HUES48 (cell line): ENCODE results near the gene AGXT.

Experiments used
- H3K27ac ChIP-seq: one replicate; pipeline ENCODE4 v1.7.0; 2013; ENCODE audit warnings: low read depth, low read length, inconsistent platforms
- H3K27me3 ChIP-seq: 2 replicates; pipeline ENCODE4 v1.6.1; 2013; ENCODE audit warnings: mild to moderate bottlenecking, low read length; ENCODE audit not compliant: control insufficient read depth, insufficient read depth
- H3K36me3 ChIP-seq: 2 replicates; pipeline ENCODE4 v1.6.1; 2013; ENCODE audit warnings: low read length; ENCODE audit not compliant: control insufficient read depth, insufficient read depth
- H3K4me1 ChIP-seq: 2 replicates; pipeline ENCODE4 v1.6.1; 2013; ENCODE audit warnings: mild to moderate bottlenecking, low read length; ENCODE audit not compliant: control insufficient read depth, insufficient read depth
- H3K4me3 ChIP-seq: 2 replicates; pipeline ENCODE4 v1.5.1; 2013; ENCODE audit warnings: mild to moderate bottlenecking, low read depth, low read length
- H3K9ac ChIP-seq: 2 replicates; pipeline ENCODE4 v1.6.1; 2013; ENCODE audit warnings: mild to moderate bottlenecking, low read depth, low read length, moderate library complexity
- H3K9me3 ChIP-seq: 2 replicates; pipeline ENCODE4 v1.6.1; 2013; ENCODE audit warnings: low read length; ENCODE audit not compliant: control insufficient read depth, insufficient read depth

The AGXT gene

DNA sequence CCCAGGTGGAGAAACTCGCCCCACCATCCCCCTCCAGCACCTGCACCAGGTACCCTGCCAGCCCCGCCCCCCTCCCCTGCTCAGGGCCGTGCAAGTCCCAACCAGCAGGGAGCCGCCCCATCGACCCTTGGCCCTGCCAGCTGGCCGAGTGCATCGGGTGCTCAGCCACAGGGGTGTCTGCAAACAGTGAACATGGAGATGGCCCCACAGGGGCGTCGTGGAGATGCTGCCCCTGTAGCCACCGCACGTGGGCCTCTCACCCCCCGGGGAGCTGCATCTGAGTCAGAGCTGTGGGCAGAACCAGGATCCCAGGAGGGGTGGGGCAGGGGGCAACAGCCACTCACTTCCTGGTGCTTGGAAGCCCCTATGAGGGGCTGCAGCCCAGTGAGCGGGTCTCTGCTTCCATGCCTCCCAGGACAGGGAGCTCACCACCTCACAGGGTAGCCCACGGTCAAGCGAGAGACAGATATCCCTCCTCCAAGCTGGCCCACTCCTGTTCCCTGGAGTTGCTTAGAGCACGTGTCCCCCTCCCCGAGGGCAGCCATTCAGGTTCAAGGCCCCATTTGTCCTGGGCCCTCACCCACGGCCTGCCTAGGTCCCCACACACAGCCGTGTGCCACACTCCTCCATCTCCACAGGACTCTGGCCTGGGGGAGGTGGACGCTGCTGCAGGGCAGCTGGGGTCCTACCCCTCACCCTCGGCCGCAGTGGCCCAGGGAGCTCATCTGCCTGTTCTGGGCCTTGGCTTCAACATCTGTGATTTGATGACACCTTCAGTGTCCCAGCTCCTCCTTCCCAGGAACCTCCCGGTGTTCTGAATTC lies 28.5 kb downstream of the AGXT start:
- no peak overlapping the region for H3K27ac ChIP-seq
- no peak overlapping the region for H3K4me3 ChIP-seq

DNA sequence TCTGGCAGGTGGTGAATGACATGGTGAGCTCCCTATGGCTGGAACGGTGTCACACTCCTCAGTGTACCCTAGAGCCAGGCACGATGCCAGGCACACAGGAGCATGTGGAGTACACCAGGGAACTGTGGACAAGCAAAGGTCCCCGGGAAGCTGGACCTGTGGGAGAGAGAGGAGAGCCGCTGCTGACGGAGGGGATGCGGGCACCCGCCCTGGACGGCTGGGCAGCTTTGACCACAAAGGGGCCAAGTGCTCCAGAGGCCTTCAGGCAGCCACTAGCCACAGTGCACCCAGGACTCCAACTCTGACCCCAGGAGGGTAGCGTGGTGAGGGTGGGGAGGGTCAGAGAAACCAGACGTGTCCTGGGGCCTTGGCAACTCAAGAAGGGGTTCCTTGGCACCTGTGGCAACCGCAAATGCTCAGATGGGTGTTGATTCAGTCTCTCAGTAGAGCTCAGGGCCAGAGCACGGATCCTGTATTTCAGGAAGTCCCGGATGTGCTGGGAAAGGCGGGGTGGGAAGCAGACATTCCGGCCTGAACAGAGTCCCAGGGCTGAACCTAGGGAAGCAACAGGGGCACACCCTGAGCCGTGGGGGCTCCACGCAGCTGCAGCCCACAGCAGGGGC lies 29.6 kb downstream of the AGXT start:
- H3K27me3 ChIP-seq = no peaks in the 10 kb centered on the region
- no peak overlapping the region for H3K4me3 ChIP-seq
- no peak overlapping the region for H3K27ac ChIP-seq
- H3K9me3 ChIP-seq = no peaks in the 10 kb centered on the region
- no peaks in the 10 kb centered on the region for H3K4me1 ChIP-seq
- H3K36me3 ChIP-seq = no peaks in the 10 kb centered on the region
- no peak overlapping the region for H3K9ac ChIP-seq

More for the DNA sequence above, 28.5 kb downstream of the AGXT start:
- Histone ChIP-seq H3K9me3 (no peaks in the 10 kb centered on the region), H3K27me3 (no peaks in the 10 kb centered on the region), H3K9ac (no peak overlapping the region), H3K4me1 (no peaks in the 10 kb centered on the region), H3K36me3 (no peaks in the 10 kb centered on the region)

DNA sequence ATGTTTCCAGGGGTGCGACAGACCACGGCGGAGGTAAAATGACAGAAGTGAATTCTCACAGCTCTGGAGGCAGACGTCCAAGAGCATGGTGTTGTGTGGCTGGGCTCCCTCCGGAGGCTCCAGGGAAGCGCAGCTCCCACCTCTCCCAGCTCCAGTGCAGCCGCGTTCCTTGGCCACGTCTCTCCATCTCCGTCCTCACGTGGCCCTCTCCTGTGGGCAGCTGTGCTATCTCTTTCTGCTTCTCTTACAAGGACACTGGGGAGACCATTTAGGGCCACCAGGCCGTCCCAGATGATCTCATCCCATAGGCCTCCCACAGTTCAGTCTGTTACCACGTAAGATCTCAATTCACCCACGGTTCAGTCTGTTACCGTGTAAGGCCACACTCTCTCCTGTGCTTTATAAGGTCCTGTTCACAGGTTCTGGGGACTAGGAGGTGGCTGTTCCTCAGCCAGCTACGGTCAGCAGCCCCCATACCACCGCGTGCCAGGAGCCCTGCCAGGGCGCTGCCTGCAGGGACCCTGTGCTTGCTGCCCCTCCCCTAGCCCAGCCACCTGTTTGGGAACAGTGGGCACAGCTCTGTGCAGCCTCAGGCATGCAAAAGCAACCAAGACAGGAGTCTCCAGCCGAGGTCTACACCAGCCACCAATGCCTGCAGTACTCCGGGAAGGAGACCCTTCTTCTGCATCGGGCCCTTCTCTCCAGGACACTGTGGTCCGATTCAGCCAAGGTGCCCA lies 30.3 kb downstream of the AGXT start:
- no peaks in the 10 kb centered on the region for H3K27me3 ChIP-seq
- H3K27ac ChIP-seq = no peak overlapping the region
- no peak overlapping the region for H3K4me3 ChIP-seq
- no peaks in the 10 kb centered on the region for H3K4me1 ChIP-seq
- H3K9me3 ChIP-seq = no peaks in the 10 kb centered on the region
- no peak overlapping the region for H3K9ac ChIP-seq
- no peaks in the 10 kb centered on the region for H3K36me3 ChIP-seq

DNA sequence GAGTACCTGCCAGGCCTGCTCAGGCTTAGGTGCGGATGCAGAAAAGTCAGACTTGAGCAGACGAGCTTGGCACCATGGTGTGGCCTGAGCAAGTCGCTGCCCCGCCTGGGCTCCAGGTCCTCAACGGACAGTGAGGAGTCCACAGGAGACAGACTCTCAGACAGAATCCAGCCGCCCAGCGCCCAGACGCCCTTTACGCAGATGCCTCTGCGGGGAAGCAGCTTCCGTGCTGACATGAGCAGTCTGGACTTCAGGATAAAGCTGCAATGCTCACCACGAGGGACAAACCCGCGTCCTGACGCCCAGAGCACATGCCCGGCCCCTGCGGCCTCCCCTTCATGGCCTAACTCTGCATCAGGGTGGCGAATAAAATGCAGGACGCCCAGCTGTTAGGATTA lies 30.8 kb downstream of the AGXT start:
- Histone ChIP-seq H3K36me3 (no peaks in the 10 kb centered on the region), H3K9ac (no peak overlapping the region), H3K27ac (no peak overlapping the region), H3K27me3 (no peaks in the 10 kb centered on the region), H3K9me3 (no peaks in the 10 kb centered on the region), H3K4me3 (no peak overlapping the region), H3K4me1 (no peaks in the 10 kb centered on the region)

DNA sequence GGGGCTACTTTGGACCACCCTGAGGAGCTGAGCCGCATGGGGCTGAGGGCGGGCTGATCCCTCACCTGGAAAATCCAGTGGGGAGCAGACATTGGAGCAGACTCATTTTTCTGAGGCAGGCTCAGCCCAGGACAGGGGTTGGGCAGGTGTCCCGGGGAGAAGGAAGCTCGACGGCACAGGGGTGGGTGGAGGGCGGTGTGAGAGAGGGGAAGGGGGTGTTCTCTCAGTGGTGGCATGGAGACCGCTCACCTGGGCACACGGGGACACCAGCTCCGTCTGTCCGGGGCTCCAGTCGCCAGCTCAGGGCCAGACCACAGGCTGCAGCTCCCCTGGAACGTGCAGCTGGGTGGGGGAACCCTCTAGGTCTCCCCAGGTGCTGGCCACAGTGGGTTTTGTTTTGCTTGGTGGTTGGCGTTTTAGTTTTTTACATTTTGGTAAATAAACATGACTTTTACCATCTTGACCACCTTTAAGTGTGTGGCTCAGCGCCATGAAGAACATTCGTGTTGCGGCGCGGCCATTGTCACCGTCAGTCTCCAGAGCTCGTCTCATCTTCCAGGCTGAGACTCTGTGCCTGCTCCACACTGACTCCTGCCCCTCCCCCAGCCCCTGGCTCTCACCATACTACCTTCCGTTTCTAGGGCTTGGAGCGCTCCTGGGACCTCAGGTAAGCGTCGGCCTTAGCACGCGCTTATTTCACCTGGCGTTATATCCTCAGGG lies 31.7 kb downstream of the AGXT start:
- no peak overlapping the region for H3K9ac ChIP-seq
- no peaks in the 10 kb centered on the region for H3K9me3 ChIP-seq
- H3K27me3 ChIP-seq = no peaks in the 10 kb centered on the region
- H3K36me3 ChIP-seq = no peaks in the 10 kb centered on the region
- no peak overlapping the region for H3K27ac ChIP-seq
- H3K4me1 ChIP-seq = no peaks in the 10 kb centered on the region
- no peak overlapping the region for H3K4me3 ChIP-seq

DNA sequence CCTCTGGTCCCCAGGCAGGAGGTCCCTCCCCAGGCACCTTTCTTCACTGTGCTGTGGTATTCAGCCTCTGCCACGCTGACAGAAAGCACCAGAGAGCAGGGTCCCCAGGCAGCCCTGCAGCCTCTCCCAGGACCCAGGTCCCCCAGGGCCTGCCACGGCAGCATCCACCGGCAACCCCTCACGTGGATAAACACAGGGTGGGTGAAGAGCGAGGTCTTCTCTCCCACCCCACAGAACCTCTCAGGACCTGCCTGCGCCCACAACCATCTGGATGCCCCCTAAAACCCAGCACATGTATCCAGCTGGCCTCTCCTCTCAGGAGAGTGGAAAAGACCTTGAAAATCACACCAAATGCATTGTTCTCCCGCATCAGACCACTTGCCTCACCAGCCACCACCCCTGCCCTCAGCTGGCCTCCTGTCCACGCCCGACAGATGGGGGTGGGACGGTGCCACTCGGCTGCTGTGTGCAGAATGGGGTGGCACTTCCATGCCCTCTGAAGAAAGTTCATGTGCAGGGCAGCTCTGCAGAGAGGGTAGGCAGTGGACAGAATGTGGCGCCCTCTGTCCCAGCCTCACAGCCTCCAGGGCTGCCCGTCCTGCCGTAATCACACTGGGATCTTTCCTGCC lies 33.5 kb downstream of the AGXT start:
- Histone ChIP-seq H3K4me1 (no peaks in the 10 kb centered on the region), H3K9me3 (no peaks in the 10 kb centered on the region), H3K9ac (no peak overlapping the region), H3K27me3 (no peaks in the 10 kb centered on the region), H3K4me3 (no peak overlapping the region), H3K27ac (no peak overlapping the region), H3K36me3 (no peaks in the 10 kb centered on the region)

DNA sequence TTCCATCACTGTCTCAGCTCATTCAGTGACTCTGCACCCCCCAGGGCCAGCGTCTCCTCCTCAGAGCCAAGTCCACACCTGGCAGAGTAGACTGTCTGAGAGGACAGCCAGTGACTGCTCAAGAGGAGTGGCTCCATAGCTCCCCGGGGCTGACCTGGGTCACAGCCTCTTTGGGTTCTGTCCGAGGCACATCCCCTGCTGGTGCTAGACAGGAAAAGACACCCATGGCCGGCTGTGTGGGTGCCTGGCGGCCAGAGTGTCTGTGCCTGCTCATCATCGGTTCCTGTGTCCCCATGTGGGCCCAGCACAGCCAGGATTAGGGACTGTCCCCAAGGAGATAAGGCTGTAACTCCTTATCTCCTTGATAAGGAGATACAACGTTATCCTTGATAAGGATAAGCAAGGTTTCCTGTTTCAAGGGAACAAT lies 34.0 kb downstream of the AGXT start:
- no peaks in the 10 kb centered on the region for H3K36me3 ChIP-seq
- no peaks in the 10 kb centered on the region for H3K9me3 ChIP-seq
- no peak overlapping the region for H3K4me3 ChIP-seq
- H3K9ac ChIP-seq = no peak overlapping the region
- H3K27me3 ChIP-seq = no peaks in the 10 kb centered on the region
- no peaks in the 10 kb centered on the region for H3K4me1 ChIP-seq
- H3K27ac ChIP-seq = no peak overlapping the region

DNA sequence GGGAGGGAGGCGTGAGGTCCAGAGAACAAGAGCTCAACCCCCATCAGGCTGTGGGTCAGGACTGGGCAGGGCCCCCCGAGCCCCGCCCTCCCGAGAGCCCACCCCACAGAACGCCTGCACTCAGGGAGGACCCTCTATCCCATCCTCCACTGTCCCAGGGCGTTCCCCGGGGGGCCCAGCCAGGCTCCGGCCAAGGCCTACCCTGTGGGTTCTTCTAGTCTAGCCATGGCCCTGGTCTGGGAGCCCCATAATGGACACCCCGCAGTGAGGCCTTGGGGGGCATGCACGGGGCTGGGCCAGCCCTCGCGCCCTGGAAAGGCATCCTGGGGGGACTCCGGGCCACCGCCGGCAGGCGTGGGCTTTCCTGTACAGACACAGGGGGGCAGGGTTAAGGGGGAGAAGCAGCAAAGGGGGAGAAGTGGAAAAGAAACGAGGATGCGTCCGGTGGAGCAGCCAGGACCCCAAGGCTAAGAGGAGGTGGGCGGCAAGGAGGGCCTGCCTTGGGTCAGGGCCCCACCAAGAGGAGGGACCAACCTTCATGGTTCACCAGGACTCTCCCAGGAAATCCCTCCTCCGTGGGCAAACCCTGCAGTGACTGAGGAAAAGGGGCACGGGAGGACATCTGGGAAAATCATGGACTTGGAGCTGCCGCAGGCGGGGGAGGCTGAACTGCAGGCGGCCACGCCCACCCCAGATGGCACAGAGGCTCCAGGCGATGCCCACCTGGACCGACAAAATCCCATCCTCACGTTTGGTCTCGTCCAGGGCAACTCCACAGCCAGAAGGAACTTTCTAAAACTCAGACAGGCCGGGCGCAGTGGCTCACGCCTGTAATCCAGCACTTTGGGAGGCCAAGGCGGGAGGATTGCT lies 34.8 kb downstream of the AGXT start:
- no peak overlapping the region for H3K9ac ChIP-seq
- H3K9me3 ChIP-seq = no peaks in the 10 kb centered on the region
- no peaks in the 10 kb centered on the region for H3K36me3 ChIP-seq
- H3K27ac ChIP-seq = no peak overlapping the region
- no peaks in the 10 kb centered on the region for H3K4me1 ChIP-seq
- H3K27me3 ChIP-seq = no peaks in the 10 kb centered on the region
- no peak overlapping the region for H3K4me3 ChIP-seq

DNA sequence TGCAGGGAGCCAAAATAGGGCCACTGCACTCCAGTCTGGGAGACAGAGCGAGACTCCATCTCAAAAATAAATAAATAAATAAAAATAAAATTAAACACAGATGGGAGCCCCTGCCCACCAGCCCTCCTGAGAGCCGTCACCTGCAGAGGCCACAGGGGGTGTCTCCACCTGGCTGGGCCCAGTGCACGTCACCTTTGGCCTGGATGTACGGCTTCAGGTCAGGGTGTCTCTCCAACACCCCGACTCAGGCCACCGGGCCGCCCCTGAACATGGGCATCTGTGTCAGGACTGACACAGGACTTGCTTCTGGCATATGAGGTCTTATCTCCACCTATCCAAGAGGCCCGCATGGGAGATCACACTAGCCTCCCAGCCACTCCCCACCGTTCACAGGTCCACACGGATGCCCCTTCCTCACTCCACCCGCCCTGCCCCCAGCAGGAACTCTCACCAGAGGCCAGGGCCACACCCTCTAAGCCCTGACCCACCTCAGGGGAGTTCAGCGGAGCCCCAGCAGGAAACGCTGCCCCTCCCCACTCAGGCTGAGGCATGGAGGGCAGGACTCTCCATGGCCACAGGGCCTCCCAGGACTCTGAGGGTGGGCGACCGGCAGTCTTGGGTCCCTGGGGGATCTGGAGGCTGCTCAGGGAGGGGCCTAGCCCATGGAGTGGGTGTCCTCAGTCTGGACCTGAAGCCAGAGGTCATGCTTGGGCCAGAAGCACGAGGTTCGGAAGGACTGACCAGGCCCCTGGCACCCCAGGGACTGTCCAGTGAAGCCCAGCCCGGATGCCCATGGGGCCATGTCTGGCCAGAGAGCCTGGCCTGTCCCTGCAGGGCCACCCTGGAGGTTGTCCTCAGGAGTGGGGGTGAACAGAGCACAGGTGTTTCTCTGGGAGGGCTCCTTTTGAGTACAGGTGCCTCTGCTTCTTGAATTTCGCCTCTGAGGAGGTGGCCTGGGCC lies 35.9 kb downstream of the AGXT start:
- H3K27me3 ChIP-seq = no peaks in the 10 kb centered on the region
- H3K9ac ChIP-seq = no peak overlapping the region
- no peak overlapping the region for H3K4me3 ChIP-seq

More for the DNA sequence above, 35.9 kb downstream of the AGXT start:
- H3K27ac ChIP-seq = no peak overlapping the region
- H3K36me3 ChIP-seq = no peaks in the 10 kb centered on the region
- H3K9me3 ChIP-seq = no peaks in the 10 kb centered on the region
- H3K4me1 ChIP-seq = no peaks in the 10 kb centered on the region
